GM08714 (cell line): ENCODE measurements around the gene ABHD2.
"Not testable (repeated sequence)": the region's sequence is repeated elsewhere in the genome, so short reads cannot be mapped to it uniquely, and the experiment has no call there.

Source experiments
- H3K4me3 ChIP-seq: fragments of 200-500 bp; sonication (Bioruptor generic); 2 replicates; pipeline ENCODE4 v1.5.1; 2014; ENCODE audit warnings: mild to moderate bottlenecking, low read length, inconsistent platforms
- ZNF274 ChIP-seq: IDR thresholded peaks from 2 replicates; pipeline ENCODE4 v1.6.1; 2012; ENCODE audit warnings: mild to moderate bottlenecking, low read depth, low read length

The ABHD2 gene

DNA sequence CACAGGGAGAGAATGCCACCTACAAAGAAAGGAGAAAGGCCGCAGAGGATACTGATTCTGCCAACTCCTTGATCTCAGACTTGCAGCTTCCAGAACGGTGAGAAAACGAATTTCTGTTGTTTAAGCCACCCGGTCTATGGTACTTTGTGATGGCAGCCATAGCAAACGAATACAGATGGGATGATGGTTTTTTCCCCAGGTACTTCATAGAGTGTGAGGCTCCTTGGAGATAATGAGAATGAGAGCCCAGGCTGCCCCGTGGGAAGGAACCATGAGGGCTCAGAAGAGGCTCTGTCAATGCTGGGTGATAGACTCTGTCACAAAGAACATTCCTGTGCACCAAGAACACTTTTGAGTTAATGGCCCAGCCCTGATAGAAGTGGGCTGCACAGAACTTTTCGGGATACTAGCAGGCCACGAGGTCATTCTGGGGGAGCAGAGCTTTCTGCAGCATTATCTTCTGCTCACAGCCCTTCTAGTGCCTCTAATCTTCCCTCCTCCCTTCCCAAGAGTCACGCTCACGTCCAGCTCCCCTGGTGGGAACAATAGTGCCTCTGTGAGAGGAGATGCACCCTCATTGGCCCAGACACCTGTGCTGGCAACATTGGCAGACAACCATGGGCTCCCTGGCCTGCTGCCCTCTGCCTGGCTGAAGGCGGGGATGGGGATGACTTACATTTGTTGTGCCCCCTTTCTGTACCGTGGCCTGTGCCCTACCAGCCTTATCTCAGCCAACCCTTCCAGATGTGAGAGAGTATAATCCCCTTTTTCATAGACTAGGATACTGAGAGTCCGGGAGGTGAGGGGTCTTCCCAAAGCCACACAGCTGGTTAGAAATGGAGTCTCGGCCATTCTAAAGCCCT lies 138.3 kb downstream of the ABHD2 start:
- TF ChIP-seq ZNF274: no peak

GRCh38 chr15:89227425-89227824 lies 139.2 kb downstream of the ABHD2 start:
- no peak for TF ChIP-seq ZNF274
- no peak overlapping the region for H3K4me3 ChIP-seq

More for the DNA sequence above, 138.3 kb downstream of the ABHD2 start:
- H3K4me3 ChIP-seq: no peak overlapping the region

GRCh38 chr15:89230277-89230676 lies 142.0 kb downstream of the ABHD2 start:
- TF ChIP-seq ZNF274: no peak
- H3K4me3 ChIP-seq: no peak overlapping the region

- no peak overlapping the region for H3K4me3 ChIP-seq
- TF ChIP-seq ZNF274: no peak
Measured at GRCh38 chr15:89231832-89232231, 143.6 kb downstream of the ABHD2 start.

DNA sequence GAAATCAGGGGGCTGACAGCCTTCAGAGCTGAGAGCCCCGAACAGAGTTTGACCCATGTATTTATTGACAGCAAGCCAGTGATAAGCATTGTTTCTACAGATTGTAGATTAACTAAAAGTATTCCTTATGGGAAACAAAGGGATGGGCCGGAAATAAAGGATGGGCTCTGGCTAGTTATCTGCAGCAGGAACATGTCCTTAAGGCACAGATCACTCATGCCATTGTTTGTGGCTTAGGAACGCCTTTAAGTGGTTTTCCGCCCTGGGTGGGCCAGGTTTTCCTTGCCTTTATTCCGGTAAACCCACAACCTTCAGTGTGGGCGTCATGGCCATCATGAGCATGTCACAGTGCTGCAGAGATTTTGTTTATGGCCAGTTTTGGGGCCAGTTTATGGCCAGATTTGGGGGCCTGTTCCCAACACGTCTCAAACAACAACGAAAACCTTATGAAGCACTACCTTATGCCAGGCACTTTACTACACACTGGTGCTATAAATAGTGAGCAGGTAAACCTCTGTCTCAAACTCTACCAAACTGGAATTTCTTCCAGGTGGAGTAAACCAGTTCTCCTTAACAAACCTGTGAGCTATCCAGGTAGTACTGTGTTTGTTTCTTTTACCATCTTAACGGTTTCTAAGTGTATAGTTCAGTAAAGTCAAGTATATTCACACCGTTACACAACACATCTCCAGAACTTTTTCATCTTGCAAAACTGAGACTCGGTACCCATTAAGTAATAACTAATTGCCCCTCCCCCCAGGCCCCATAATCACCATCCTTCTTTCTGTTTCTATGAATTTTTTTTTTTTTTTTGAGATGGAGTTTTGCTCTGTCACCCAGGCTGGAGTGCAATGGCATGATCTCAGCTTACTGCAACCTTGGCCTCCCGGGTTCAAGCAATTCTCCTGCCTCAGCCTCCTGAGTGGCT lies 151.9 kb downstream of the ABHD2 start:
- not testable (repeated sequence) for H3K4me3 ChIP-seq

GRCh38 chr15:89243046-89243690 lies 154.9 kb downstream of the ABHD2 start:
- TF ChIP-seq ZNF274: no peak
- peak overlapping the region; percentile 69; the same call in 1 of the 2 replicates for H3K4me3 ChIP-seq

GRCh38 chr15:89243691-89244573 lies 155.7 kb downstream of the ABHD2 start, which contains the start of gene FANCI:
FANCI (plus strand) TSS chr15:89243979; CDS start chr15:89247648, 3,669 bp downstream.
- peak within 1 kb of the TSS; percentile 69 for H3K4me3 ChIP-seq
- no peak for TF ChIP-seq ZNF274

DNA sequence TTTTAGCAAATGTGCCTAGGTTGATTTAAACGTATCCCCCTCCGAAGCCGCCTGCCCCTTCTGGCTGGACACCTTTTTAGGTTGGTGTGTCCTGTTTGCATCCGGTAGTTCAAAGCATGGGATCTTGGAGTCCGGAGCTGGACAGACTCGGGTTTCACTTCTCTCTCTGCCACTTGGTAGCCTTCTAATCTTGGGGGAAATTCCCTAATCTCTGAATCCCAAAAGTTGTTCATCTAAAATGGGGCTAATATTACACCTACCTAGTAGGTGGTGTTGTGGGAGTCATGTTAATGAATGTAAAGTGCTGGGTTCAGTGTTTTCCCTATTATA lies 156.3 kb downstream of the ABHD2 start:
- TF ChIP-seq ZNF274: no peak

GRCh38 chr15:89247446-89247845 lies 159.2 kb downstream of the ABHD2 start:
- no peak overlapping the region for H3K4me3 ChIP-seq
- no peak for TF ChIP-seq ZNF274

More for the DNA sequence above, 156.3 kb downstream of the ABHD2 start:
- H3K4me3 ChIP-seq: peak overlapping the region; percentile 69

GRCh38 chr15:89248584-89248983 lies 160.3 kb downstream of the ABHD2 start:
- no peak for TF ChIP-seq ZNF274
- H3K4me3 ChIP-seq: no peak overlapping the region

DNA sequence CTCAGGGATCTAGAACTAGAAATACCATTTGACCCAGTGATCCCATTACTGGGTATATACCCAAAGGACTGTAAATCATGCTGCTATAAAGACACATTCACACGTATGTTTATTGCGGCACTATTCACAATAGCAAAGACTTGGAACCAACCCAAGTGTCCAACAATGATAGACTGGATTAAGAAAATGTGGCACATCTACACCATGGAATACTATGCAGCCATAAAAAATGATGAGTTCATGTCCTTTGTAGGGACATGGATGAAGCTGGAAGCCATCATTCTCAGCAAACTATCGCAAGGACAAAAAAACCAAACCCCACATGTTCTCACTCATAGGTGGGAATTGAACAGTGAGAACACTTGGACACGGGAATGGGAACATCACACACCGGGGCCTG lies 161.9 kb downstream of the ABHD2 start:
- not testable (repeated sequence) for H3K4me3 ChIP-seq
